Prostate gland (tissue), 2 donors: Measurements from ENCODE around the gene SPTBN2. TPM values are rescaled to one million over a fixed set of nuclear protein-coding genes. Genes with fewer than 3 reads are reported as not detected.

Experiments
- DNase-seq: peaks from one replicate; pipeline ENCODE4 v3.0.0-alpha.2; 2019; ENCODE audit warnings: low spot score
- H3K27ac ChIP-seq, 2 donors: fragments of 200-600 bp; sonication (generic); 2 replicates each; pipeline ENCODE4 v1.5.1; 2017 to 2019
- H3K27me3 ChIP-seq: fragments of 200-600 bp; sonication (generic); replicated peaks from 2 replicates; pipeline ENCODE4 v1.5.1; 2019; ENCODE audit not compliant: insufficient read depth
- H3K36me3 ChIP-seq, 2 donors: fragments of 200-600 bp; sonication (generic); 1 replicate in 1 of 2; 2 replicates in 1 of 2; pipeline versions ENCODE4 v1.5.1 to v1.8.1; 2017 to 2019
- H3K4me1 ChIP-seq: fragments of 200-600 bp; sonication (generic); replicated peaks from 2 replicates; pipeline ENCODE4 v1.5.1; 2019
- H3K4me3 ChIP-seq, 2 donors: fragments of 200-600 bp; sonication (generic); 2 replicates each; pipeline ENCODE4 v1.5.1; 2017 to 2019
- H3K9me3 ChIP-seq: fragments of 200-600 bp; sonication (generic); 2 replicates; pipeline ENCODE4 v1.5.1; 2017
- CTCF ChIP-seq, 4 experiments: fragments of 200-600 bp in 2 of 4; fragments of 450-650 bp in 2 of 4; sonication (generic) in 2 of 4; IDR thresholded peaks; 1 replicate in 3 of 4; 2 replicates in 1 of 4; pipeline ENCODE4 v1.5.1; 2016 to 2019; ENCODE audit warnings: antibody characterized with exemption in 4 of 4, mild to moderate bottlenecking in 2 of 4, moderate library complexity in 2 of 4
- POLR2A ChIP-seq: fragments of 450-650 bp; IDR thresholded peaks from one replicate; pipeline ENCODE4 v1.6.1; 2016; ENCODE audit warnings: antibody characterized with exemption, mild to moderate bottlenecking
- POLR2AphosphoS5 ChIP-seq: sonication (generic); formaldehyde crosslinking; IDR thresholded peaks from one replicate; pipeline ENCODE4 v1.6.1; 2017; ENCODE audit warnings: antibody characterized with exemption
- WGBS: methylation state at CpG from one replicate; pipeline ENCODE4 v1.1.5; 2018; 5-methylcytosine and 5-hydroxymethylcytosine counted together
- intact Hi-C: fragments of 100-400 bp; cut with DNase I; formaldehyde crosslinking; loops from one replicate; pipeline ENCODE4 v1.14.2; 2022
- total RNA-seq, 2 donors: library from RNA; depleted of rRNA; stranded (reverse); fragments of >200 nt; gene quantifications; one replicate each; pipeline ENCODE4 v1.1.0, GENCODE V29; 2016

Gene SPTBN2
- total RNA-seq, 2 donors from 2014 or later = 139 to 140 TPM

- no peak for TF ChIP-seq POLR2AphosphoS5
- no peaks in the 10 kb centered on the region for H3K36me3 ChIP-seq
- DNase-seq = no peak
- peaks cover 4% of the 10 kb centered on the region for H3K4me1 ChIP-seq
- no peaks in the 10 kb centered on the region for H3K9me3 ChIP-seq
- no peaks in the 10 kb centered on the region for H3K27me3 ChIP-seq
- H3K27ac ChIP-seq = no peak overlapping the region
- WGBS = 85% methylated on average over 13 of the region's 13 CpGs
- no peak overlapping the region for H3K4me3 ChIP-seq
- intact Hi-C loops = no loop called here
Observed at GRCh38 chr11:66720899-66721470, 8.0 kb downstream of the SPTBN2 start.

GRCh38 chr11:66720223-66720898, 8.7 kb downstream of the SPTBN2 start:
- Histone ChIP-seq H3K4me3 (no peak overlapping the region), H3K27me3 (no peaks in the 10 kb centered on the region), H3K4me1 (peaks cover 4% of the 10 kb centered on the region), H3K9me3 (no peaks in the 10 kb centered on the region), H3K27ac (peak overlapping the region in 1 of 2 donors; percentile 79), H3K36me3 (no peaks in the 10 kb centered on the region)
- 53% methylated on average over 15 of the region's 15 CpGs for WGBS
- intact Hi-C loops = no loop called here
- TF ChIP-seq POLR2A (peak; percentile 59), CTCF (IDR thresholded peaks at IDR 0.05) (no peak)
- DNase-seq = peak; percentile 62

- Histone ChIP-seq H3K27ac (peak overlapping the region; percentile 78 to 79), H3K36me3 (no peaks in the 10 kb centered on the region), H3K4me1 (peaks cover 4% of the 10 kb centered on the region), H3K9me3 (no peaks in the 10 kb centered on the region), H3K27me3 (no peaks in the 10 kb centered on the region), H3K4me3 (no peak overlapping the region)
- intact Hi-C loops = no loop called here
- no peak for DNase-seq
- WGBS = 69% methylated on average over 8 of the region's 8 CpGs
- no peak for TF ChIP-seq POLR2A
- TF ChIP-seq CTCF (IDR thresholded peaks at IDR 0.05) = no peak
- no peak for TF ChIP-seq POLR2AphosphoS5
Observed at GRCh38 chr11:66719111-66719872, 9.7 kb downstream of the SPTBN2 start.

GRCh38 chr11:66718320-66718971, 10.6 kb downstream of the SPTBN2 start:
- peaks cover 4% of the 10 kb centered on the region for H3K4me1 ChIP-seq
- no peaks in the 10 kb centered on the region for H3K9me3 ChIP-seq
- no peaks in the 10 kb centered on the region for H3K27me3 ChIP-seq
- peak overlapping the region; percentile 78 to 79 for H3K27ac ChIP-seq
- WGBS = 35% methylated on average over 26 of the region's 26 CpGs
- H3K36me3 ChIP-seq = no peaks in the 10 kb centered on the region
- intact Hi-C loops = no loop called here
- TF ChIP-seq POLR2A (peak; percentile 43), CTCF (IDR thresholded peaks at IDR 0.05) (peak in 3 of 4 experiments; percentile 21 to 37 (median 34)), POLR2AphosphoS5 (peak; percentile 65)
- DNase-seq = peak; percentile 80
- H3K4me3 ChIP-seq = peak overlapping the region; percentile 30 to 33

GRCh38 chr11:66717925-66718319, 11.1 kb downstream of the SPTBN2 start:
- Histone ChIP-seq H3K27ac (peak overlapping the region; percentile 78 to 79), H3K4me1 (peaks cover 4% of the 10 kb centered on the region), H3K9me3 (no peaks in the 10 kb centered on the region), H3K36me3 (no peaks in the 10 kb centered on the region), H3K27me3 (no peaks in the 10 kb centered on the region), H3K4me3 (peak overlapping the region; percentile 30 to 33)
- no peak for DNase-seq
- 29% methylated on average over 14 of the region's 14 CpGs for WGBS
- intact Hi-C loops = no loop called here
- no peak for TF ChIP-seq CTCF (IDR thresholded peaks at IDR 0.05)
- TF ChIP-seq POLR2A = no peak
- no peak for TF ChIP-seq POLR2AphosphoS5
